CD1c-positive myeloid dendritic cell (primary cell): ENCODE measurements around the gene ASTL.

Experiments used
- DNase-seq: peaks from one replicate; pipeline ENCODE4 v3.0.0-alpha.2; 2016; ENCODE audit errors: extremely low spot score

Gene ASTL

DNA sequence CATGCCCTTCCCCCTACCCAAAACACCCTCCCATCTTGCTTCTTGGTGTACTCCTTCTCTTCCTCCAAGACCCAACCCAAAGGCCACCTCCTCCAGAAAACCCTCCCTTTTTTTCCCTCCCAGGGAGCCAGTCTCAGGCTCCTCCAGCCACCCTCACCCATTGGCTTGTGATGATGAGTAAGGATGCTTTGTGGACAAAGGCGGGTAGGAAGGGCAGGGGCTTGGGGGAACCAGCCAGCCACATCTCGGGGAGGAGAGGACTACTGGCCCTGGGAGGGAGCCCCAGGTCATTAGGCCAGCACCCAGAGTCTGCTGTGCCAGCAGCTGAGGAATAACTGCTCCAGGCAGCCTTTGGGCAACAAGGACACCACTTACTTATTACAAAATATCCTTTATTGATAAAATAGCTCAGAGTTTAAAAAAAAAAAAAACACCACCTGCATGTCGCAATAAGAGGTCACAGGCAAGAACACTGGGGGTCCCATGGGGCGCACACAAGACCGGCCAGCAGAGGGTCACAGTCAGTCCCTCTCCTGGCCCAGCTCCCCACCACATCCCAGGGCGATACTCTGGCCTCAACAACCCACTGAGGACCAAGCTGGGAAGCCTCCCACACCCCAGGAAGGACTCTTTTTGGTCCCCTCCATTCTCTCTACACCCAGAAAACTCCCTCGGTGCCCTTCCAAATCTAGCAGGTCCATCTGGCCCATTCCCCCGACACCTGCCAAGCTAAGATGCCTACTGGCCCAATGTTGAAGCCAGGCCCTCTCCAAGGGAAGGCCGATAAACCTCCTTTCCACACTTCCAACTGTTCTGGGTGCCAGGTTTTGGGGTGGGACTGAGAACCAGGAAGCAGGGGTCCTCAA lies 25.6 kb downstream of the ASTL start:
- DNase-seq: no peak

DNA sequence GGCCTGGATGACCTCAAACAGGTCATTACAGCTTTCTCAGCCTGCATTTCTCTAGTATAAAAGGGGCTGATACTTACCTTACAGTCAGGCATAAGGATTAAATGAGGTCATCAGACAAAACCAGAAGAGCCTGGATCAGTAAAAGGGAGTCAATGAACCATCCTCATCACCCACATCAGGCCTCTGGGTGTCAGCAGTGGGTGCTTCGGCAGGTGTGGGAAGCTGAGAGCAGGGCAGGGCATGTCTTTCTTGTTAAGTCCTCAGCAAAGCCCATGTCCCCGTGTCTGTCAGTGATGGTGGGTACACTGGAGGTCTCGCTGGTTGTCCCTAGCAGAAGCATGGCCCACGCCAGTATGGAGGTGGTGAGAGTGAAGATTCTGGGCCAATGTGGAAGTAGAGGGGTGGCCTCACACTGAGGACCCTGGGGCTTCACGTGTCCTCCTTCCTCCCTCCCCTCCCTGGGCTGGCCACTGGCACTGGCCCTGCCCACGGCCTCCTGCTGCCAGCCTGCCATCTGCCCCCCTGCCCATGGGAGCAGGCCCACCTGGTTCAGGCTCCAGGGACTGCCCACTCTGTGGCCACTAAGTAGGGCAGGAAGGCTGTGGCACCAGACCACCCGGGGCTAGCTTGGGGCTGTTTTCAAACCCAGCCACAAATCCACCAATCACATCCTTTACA lies 26.3 kb downstream of the ASTL start:
- DNase-seq: no peak

DNA sequence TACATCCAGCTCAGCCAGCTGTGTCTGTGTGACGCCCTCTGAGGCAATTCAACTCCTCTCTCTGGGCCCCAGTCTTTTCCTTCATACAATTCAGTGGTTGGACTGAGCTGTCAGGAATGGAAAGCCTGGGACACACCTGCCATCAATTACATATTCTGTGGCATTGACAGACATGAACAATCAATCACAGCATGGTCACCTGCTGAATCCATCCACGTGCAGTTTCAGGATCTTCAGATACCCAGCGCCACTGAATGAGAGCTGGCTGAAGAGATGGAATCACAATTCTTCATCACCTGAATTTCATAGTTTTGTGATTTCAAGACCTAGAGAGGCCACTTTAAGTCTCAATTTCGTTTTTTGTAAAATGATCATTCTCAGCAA lies 27.1 kb downstream of the ASTL start:
- no peak for DNase-seq

DNA sequence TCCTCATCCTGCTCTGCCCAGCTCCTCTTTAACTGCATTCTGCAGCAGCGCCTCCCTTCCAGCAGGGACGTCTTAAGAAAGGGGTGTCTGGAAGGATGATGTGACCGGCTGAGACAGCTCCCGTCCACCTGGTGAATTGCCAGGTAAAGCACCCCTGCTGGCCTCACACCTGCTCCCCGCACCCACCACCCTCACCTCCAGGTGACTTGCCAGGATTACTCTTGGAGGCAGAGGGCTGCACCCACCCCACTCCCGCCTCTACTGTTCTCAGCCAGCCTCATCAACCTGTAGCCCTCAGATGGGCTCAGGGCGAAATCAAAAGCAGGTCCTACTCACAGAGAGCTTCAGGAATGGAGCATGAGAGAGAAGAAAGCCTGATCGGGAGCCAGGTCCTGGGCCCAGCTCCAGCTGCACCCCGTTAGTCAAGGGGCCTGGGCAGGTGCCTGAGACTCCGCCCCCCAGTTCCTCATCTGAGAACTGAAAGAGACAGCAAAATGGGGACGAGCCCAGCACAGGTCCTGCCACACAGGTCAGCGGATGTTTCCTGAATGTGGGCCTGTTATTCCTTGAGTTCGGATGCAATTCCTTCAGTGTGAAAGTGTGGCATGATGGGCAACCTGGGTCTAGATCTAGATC lies 27.6 kb downstream of the ASTL start:
- DNase-seq: no peak

DNA sequence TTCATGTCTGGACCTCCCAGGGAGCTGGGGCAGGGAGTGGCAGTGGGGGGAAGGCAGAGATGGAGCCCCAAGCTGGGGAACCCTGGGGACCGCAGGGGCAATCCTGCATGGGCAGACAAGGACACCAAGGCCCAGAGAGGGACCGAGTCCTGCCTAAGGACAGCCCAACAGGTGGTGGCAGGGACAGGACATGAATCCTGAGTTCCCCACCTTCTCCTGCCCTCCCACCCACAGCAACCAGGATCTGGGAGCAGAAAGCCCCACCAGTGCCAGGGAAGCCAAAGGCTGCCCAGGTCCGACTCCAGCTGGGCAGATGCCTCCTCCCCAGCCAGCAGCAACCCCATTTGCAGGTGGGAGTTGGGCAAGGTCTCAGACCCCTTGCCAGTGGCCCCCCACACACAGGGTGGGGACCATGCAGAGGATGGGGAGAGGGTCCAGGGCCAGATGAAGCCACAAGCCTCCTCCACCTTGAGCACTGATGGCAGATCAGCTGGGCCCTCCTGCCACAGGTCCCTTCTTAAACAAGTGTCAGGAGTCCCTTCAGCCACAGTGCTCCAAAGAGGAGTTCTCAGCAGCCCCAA lies 28.3 kb downstream of the ASTL start:
- DNase-seq: no peak

DNA sequence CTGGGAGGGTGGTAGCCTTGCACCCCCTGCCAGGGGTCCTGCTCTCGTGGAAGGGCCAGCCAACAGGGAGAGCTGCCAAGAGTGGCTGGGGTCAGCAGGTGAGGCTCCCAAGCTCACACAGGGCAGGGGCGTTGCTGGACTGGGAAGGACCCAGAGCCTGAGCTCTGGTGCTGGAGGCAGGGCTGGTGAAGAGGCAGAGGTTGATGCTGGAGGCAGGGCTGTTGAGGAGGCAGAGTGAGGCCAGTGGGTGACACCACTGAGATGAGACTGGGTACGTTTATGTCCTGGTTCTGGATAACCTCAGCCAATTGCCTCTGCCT lies 29.0 kb downstream of the ASTL start:
- DNase-seq: no peak

DNA sequence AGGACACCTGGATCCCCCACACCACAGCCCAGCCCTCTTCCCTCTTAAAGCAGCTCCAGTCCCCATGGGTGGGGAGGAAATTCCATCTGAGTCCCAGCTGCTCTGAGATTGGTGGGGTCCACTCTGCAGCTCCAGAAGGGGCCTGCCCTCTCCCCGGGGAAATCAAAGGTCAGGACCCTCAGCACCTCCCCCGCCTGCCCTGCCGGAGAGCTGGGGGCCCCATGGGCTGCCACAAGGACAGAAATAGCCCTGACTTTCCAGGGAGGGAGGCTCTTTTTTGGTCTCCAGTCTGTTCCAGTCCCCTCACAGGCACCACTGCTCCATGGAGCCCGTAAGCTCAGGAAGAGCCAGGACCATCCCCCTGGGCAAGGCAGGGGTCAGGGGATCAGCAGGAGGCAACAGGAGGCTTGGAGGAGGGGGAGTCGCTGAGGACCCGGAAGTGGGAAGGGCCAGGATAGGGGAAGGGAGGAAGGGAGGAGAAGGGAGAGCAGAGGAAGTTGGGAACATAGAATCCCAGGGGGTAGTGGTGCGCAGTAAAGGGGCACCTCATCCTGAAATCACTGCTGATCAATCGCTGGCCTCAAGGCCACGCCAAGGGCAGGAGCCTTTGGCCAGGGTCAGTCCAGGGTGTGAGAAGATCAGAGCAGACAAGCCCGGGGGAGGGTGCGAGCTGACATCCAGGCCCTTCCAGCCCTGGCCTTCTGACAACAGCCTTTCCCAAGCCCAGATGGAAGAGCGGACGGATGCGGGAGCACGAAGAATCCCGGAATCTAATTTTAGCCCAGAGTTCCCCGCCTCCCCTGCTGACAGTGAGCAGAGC lies 29.6 kb downstream of the ASTL start:
- DNase-seq: no peak

DNA sequence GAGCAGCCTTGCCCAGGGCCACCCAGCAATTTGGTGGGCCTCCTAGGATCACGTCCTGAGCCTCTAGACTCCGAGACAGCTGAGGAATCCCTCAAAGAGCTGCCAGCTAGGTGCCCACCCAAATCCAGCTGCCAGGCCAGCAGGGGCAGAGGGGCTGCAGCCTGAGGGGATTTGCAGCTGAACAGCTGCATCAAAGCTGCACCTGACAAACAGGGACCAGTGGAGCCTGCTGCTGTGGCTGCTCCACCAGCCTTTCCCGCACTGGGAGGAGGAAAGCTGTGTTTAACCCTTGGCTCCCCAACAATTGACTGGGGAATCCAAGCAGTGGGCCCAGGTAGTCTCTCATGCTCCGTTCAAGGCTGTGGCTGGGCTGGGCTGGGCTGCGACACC lies 30.2 kb downstream of the ASTL start:
- no peak for DNase-seq

DNA sequence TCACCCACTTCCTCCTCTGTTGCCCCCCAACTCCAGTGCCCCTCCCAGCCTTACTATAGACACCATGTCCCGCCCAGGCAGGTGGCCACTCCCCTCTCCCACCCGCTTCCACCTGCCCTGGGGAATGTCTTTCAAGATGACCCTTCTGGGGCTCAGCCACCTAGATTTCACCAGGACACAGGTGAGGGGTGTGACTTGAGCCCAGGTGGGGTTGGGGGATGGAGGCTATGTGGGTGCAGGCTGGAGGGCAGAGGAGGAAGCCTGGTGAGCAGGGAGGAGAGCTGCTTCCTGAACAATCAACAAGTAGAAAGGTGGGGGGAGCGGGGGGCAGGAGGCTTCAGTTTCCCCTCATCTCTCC lies 30.6 kb downstream of the ASTL start:
- no peak for DNase-seq

DNA sequence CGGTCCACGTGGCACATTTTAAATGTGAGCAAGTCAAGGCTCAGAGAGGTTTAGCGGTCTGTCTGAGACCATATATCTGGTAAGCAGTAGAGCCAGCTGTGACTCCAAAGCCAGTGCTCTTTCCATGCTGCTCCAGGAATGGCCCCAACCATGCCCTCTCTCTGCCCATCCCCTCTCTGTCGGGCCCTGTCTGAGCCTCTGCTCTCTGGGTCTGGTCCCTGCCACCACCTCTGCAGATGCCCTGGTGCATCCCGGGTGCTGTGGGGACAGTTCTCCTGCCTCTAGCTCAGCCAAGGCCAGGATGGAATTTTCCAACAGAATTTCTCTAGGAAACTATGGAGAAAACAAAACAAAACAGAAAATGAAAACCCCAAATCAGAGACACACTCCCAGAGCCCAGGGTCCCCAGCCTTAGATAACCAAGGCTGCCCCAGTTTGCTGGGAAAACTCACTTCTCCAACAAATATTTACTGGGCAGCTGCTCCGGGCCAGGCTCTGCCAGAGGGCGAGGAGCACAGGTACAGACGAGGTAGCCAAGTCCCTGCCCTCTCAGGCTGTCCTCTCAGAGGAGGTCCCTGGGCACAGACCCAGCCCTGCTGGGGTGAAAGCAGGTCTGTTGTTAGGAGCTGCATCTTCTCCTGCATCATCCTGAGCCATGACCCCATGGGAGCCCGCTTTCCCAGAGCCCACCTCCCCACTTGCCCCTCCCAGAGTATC lies 31.2 kb downstream of the ASTL start:
- no peak for DNase-seq

DNA sequence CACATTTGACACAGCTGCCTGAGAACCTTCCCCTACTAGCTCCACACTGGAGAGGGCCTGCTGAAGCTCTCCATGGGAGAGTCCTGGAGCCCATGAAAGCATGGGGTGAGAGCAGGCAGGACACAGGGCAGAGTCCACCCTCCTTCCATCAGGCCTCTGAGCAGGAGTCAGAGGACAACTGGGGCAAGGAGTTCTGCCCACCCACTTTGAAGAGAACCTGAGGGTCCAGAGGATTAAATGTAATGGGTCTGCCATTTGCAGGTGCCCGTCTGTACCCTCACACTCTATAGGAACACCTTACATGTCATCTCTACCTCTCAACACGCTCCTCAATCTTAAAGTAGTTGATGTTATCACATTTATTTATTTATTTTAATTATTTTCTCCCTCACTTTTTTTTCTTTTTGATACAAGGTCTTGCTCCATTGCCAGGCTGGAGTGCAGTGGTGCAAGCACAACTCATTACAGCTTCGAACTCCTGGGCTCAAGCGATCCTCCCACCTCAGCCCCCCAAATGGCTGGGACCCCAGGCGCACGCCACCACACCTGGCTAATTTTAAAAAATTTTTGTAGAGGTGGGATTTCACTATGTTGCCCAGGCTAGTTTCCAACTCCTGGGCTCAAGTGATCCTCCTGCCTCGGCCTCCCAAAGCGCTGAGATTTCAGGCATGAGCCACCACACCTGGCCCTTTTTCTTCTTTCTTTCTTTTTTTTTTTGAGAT lies 32.1 kb downstream of the ASTL start:
- DNase-seq: no peak

DNA sequence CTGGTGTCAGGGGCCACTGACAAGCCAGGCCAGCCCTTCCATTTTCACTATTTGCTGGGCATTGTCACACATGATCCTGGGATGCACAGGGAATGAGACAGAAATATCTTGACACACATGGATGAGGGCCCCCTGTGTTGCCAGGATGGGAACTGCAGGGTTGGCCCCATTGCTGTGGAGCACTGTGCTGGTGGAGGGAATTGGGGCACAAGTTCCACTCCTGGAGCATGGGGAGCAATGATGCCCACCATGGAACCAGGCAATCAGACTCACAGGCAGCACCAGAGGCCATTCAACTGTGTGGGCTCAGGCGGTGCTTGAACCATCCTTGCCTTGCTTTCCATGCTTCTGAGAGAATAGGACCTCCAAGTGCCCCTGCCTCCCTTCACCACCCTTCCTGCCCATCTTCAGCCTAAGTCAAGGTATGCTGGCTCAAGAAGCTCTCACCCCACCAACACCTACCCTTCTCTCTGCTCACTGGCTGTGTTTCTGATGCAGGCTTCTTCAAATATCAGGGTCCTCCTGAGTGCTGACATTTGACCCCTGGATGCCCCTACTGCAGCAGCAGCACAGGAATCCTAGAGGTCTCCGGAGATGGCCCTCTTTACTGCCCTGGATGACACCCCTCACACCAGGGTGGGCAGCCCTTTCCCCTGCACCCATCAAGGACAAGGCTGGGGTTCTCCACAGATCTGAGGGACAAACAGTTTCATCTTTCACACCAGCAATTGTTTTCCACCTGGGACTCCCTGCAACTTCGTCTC lies 33.0 kb downstream of the ASTL start:
- no peak for DNase-seq

DNA sequence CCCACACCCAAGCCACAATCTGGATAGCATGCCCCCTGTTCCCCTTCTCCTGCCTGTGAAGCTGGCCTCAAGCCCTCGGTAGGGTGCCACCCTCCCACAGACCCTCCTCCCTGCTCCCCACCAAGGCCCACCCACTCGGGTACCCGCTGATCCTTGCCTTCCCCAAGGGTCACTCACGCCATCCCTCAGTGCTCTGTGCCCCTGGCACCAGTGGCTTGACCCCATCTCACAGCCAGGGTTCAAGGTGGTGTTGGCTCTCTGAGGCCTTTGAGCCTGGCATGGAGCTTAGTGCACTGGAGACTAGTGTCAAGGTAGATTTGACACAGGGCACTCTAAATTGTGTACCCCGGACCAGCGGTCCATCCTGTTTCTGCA lies 33.8 kb downstream of the ASTL start:
- no peak for DNase-seq

DNA sequence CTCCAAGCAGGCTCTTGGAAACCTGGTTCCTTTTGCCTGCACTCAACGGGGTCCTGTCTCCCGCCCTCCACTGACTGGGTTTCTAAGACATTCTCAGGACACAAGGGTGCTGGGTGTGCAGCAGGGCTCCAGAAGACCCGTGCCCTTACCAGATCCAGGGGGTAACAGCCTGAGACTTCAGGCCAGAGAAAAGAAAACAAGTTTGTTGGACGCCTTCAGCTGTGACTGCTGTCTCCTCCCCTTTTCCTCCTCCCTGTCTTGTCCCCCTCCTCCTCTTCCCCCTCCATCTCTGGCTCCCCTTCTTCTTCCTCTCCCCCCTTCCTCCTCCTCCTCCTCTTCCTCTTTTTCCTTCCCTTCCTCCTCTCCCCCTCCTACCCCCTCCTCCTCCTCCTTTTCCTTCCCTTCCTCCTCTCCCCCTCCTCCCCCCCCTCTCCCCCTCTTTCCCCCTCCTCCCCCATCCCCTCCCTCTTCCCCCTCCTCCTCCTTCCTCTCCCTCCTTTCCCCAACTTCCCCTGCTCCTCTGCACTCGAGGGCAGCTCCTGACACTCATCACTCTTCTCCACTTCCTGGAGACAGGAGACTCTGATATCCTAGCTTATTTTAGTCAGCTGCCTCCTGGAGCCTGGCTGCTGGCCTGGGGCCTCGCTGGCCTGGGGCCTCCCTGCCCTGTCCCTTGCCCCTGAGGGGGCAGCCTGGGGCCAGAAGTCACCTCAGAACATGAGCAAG lies 34.4 kb downstream of the ASTL start:
- no peak for DNase-seq

DNA sequence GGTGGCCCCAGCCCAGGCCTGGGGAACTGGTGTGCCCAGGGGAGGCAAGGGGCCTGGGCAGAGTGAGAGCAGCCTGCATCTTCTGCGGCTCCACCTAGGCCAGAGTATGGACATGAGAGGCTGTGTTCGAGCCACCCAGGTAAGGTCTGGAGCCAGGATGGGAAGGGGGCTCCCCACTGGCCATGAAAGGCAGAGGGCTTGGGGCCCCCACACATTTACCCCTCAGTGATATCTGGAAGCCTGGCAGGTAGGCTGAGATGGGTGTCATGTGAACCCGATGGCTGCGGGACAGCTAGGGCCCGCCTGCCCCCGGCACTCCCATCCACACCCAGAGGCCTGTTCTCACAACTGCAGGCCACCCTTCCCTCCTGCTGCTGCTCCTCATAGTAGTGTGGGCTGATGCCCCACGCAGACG lies 35.1 kb downstream of the ASTL start:
- DNase-seq: no peak

DNA sequence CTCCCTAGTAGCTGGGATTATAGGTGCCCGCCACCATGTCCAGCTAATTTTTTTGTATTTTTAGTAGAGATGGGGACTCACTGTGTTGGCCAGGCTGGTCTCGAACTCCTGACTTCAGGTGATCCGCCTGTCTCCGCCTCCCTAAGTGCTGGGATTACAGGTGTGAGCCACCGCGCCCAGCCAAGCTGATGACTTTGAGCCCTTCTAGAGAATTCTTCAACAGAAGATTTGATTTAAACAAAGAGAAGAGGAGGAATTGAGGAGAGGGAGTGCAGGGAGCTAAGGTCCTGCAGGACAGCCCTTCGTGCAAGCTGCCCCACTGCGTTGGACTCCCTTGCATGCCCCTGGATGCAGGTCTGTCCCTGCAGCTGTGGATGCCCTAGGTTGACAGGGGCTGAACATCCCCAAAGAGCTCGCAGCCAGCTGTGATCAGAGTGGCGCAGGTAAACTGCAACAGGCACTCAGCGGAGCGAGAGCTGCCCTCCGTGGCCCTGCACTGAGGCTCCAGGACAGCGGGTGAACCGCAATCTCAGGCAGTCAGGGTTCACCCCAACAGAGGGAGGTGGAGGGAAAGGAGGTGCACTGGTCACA lies 35.6 kb downstream of the ASTL start:
- DNase-seq: no peak

DNA sequence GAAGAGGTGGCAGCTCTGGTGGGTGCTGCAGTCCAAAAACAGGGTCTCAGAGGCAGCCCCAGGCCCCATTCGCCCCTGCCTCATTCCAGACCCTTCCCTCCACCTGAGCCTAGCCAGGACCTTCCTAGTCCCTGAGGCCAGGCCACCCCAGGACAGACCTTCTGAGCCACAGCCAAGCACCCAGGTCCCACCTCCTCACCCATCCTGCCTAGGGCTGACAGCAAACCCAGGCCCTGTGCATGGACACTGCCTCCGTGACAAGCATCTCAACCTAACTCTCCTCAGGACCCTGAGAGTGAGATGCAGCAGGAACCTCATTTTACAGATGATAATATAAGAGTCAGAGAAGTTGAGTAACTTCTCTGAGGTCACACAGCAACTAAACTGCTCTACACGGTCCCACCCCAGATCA lies 37.4 kb downstream of the ASTL start:
- DNase-seq: no peak

DNA sequence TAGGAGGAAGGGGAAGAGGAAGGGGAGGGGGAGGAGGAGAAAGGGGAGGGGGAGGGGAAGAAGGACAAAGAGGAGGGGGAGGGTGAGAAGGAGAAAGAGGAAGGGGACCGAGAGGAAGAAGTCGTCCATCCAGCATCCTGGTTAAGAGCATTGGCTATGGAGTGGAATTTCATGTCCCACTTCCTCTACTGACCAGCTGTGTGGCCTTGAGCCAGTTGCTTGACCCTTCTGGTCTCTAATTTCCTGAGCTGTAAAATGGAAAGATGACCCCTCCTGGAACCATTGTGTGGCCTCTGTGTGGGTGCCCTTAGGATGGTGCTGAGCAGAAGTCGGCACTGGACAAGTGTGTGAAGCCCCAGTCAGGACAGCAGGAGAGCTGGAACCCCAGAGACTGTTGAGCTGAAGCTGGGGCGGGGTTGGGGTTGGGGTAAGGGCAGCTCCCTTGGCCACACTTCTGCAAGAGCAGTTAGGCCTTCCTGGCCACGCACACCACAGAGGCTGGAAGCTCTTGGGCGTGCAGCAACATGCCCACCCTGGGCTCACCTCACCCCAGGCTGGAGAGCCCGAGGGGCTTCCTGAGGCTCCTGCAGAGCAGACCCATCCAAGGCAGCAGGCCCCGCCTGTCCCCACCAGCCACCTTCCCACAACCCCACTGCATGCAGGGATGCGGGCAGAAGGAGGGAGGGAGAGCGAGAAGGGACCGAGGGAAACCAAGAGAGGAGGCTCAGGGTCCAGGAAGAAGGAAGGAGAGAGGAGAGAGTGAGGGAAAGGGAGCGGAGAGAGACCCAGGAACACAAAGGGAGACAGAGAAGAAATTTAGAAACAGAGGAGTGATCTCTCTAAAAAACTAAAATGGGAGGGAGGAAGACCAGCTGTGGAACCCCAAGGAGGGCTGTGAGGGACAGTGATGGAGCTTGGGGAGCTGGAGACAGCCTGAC lies 38.2 kb downstream of the ASTL start:
- no peak for DNase-seq
